ENCODE data around the gene KATNAL1. TPM values are rescaled to one million over a fixed set of nuclear protein-coding genes. Genes with fewer than 3 reads are reported as not detected.
"Not testable (repeated sequence)": the region's sequence is repeated elsewhere in the genome, so short reads cannot be mapped to it uniquely, and the experiment has no call there.

KATNAL1 gene
- polyA plus RNA-seq, 3 donors, result 0.49 to 1.2 (median 1.0) TPM

DNA sequence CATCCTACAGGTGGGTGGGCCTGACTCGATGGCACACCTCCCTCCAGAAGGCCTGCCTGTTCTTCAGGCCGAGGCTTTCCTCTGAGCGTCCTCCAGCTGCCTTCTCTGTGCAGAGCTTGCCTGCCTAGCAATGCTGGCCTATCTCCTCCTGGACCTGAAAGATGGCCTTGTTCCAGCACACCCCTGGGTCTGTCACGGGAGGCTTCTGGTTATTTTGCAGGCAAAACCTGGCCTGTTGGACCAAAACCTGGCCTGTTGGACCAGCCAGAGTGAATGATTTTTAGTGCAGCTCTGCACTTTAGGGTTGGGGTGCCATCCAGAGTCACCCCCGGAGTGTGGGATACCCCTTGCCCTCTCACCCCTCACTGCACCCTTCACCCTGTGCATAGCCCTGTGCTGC, 128.4 kb downstream of the KATNAL1 start:
- Histone ChIP-seq H3K4me1 (ENCODE audit: control insufficient read depth in 1 of 2, insufficient read depth in 2 of 2, low read length in 2 of 2) (no peaks in the 10 kb centered on the region), H3K4me2 (replicated peaks; ENCODE audit: extremely low read depth, low read length, poor library complexity, severe bottlenecking) (no peak overlapping the region), H3K27ac (ENCODE audit: low read depth in 1 of 2, low read length in 2 of 2) (no peak overlapping the region), H4K20me1 (ENCODE audit: insufficient read depth, low read length) (no peaks in the 10 kb centered on the region), H3K36me3 (replicated peaks in 1 of 2; ENCODE audit: control insufficient read depth in 1 of 2, insufficient read depth in 2 of 2, low read length in 2 of 2) (no peaks in the 10 kb centered on the region), H3K9me3 (replicated peaks in 1 of 2; ENCODE audit: control insufficient read depth in 1 of 2, insufficient read depth in 1 of 2, low read length in 2 of 2) (no peaks in the 10 kb centered on the region), H2AFZ (ENCODE audit: insufficient read depth, low read depth, low read length, poor library complexity, severe bottlenecking) (no peak overlapping the region), H3K27me3 (ENCODE audit: control insufficient read depth in 2 of 2, insufficient read depth in 2 of 2, low read length in 2 of 2) (no peaks in the 10 kb centered on the region), H3K9ac (ENCODE audit: insufficient read depth, low read length, poor library complexity, severe bottlenecking) (no peak overlapping the region), H3K4me3 (replicated peaks in 1 of 3; ENCODE audit: low read depth in 2 of 3, low read length in 3 of 3) (no peak overlapping the region), H3K79me2 (ENCODE audit: insufficient read depth, low read length) (no peaks in the 10 kb centered on the region)
- Mint-ChIP-seq H3K4me3 (no peak overlapping the region), H3K9me3 (peaks cover 0 to 2% (median 0%) of the 10 kb centered on the region in 7 donors), H3K27ac (no peak overlapping the region), H3K4me1 (peaks cover 7% of the 10 kb centered on the region), H3K36me3 (no peaks in the 10 kb centered on the region), H3K27me3 (ENCODE audit: low read depth in 3 of 3) (peaks cover 0 to 3% (median 0%) of the 10 kb centered on the region in 3 donors)
- 93% methylated on average over 5 of the region's 5 CpGs for WGBS (ENCODE audit: insufficient coverage)
- intact Hi-C loops (cut with micrococcal nuclease), result no loop called here
- TF ChIP-seq, protein P1, sequence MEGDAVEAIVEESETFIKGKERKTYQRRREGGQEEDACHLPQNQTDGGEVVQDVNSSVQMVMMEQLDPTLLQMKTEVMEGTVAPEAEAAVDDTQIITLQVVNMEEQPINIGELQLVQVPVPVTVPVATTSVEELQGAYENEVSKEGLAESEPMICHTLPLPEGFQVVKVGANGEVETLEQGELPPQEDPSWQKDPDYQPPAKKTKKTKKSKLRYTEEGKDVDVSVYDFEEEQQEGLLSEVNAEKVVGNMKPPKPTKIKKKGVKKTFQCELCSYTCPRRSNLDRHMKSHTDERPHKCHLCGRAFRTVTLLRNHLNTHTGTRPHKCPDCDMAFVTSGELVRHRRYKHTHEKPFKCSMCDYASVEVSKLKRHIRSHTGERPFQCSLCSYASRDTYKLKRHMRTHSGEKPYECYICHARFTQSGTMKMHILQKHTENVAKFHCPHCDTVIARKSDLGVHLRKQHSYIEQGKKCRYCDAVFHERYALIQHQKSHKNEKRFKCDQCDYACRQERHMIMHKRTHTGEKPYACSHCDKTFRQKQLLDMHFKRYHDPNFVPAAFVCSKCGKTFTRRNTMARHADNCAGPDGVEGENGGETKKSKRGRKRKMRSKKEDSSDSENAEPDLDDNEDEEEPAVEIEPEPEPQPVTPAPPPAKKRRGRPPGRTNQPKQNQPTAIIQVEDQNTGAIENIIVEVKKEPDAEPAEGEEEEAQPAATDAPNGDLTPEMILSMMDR (IDR thresholded peaks at IDR 0.05), result no peak
- no peak for DNase-seq

DNA sequence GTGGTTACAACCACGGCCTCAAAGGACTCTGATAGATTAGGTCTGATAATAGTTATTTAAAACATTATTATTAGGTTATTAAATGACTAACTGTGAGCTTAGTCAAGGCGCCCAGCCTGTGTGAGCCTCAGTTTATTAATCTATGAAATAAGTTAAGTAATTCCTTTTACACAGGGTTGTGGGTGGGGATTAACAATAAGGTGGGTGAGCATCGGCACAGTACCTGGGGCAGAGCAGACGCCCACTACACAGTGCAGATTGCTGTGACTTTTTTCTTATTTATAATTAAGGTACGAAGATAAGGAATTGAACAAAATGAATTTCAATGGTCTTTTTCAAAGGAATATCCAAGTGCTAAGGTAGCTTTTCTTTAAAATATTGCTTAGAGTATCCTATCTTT, 132.2 kb downstream of the KATNAL1 start:
- no peak for DNase-seq
- no peak overlapping the region for H3K4me2 ChIP-seq (replicated peaks; ENCODE audit: extremely low read depth, low read length, poor library complexity, severe bottlenecking)
- no peaks in the 10 kb centered on the region for H3K9me3 ChIP-seq (replicated peaks in 1 of 2; ENCODE audit: control insufficient read depth in 1 of 2, insufficient read depth in 1 of 2, low read length in 2 of 2)
- Mint-ChIP-seq H3K4me3 (no peak overlapping the region), H3K27ac (no peak overlapping the region), H3K36me3 (no peaks in the 10 kb centered on the region), H3K27me3 (ENCODE audit: low read depth in 3 of 3) (peaks cover 0 to 3% (median 2%) of the 10 kb centered on the region in 3 donors), H3K4me1 (peaks cover 12% of the 10 kb centered on the region), H3K9me3 (peaks cover 0 to 3% (median 0%) of the 10 kb centered on the region in 7 donors)
- no peaks in the 10 kb centered on the region for H3K27me3 ChIP-seq (ENCODE audit: control insufficient read depth in 2 of 2, insufficient read depth in 2 of 2, low read length in 2 of 2)
- H3K27ac ChIP-seq (ENCODE audit: low read depth in 1 of 2, low read length in 2 of 2), result no peak overlapping the region
- no peaks in the 10 kb centered on the region for H4K20me1 ChIP-seq (ENCODE audit: insufficient read depth, low read length)
- WGBS (ENCODE audit: insufficient coverage), result no CpG with 5 or more reads among the region's 5 CpGs
- H3K36me3 ChIP-seq (replicated peaks in 1 of 2; ENCODE audit: control insufficient read depth in 1 of 2, insufficient read depth in 2 of 2, low read length in 2 of 2), result no peaks in the 10 kb centered on the region
- no peak overlapping the region for H3K9ac ChIP-seq (ENCODE audit: insufficient read depth, low read length, poor library complexity, severe bottlenecking)
- H3K4me1 ChIP-seq (ENCODE audit: control insufficient read depth in 1 of 2, insufficient read depth in 2 of 2, low read length in 2 of 2), result peaks cover 0 to 7% of the 10 kb centered on the region in 2 donors
- intact Hi-C loops (cut with micrococcal nuclease), result no loop called here
- no peak overlapping the region for H2AFZ ChIP-seq (ENCODE audit: insufficient read depth, low read depth, low read length, poor library complexity, severe bottlenecking)
- no peak overlapping the region for H3K4me3 ChIP-seq (replicated peaks in 1 of 3; ENCODE audit: low read depth in 2 of 3, low read length in 3 of 3)
- TF ChIP-seq, protein P1 (IDR thresholded peaks at IDR 0.05), result no peak
- no peaks in the 10 kb centered on the region for H3K79me2 ChIP-seq (ENCODE audit: insufficient read depth, low read length)

DNA sequence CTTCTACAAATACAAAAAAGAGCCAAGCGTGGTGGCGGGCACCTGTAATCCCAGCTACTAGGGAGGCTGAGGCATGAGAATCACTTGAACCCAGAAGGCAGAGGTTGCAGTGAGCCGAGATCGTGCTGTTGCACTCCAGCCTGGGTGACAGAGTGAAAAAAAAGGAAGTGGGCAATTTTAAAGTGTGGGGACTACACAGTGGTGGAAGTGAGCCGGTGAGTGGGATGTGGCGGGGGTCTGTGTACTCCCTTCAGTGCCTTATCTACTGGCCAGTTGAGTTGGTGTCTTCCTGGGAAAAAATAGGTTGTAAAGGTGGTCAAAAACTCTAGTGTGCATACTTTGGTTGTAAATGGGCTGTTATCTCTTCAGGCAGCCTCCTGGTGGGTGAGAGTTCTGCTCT, 133.1 kb downstream of the KATNAL1 start:
- H3K9me3 ChIP-seq (replicated peaks in 1 of 2; ENCODE audit: control insufficient read depth in 1 of 2, insufficient read depth in 1 of 2, low read length in 2 of 2); H3K79me2 ChIP-seq (ENCODE audit: insufficient read depth, low read length); H3K36me3 ChIP-seq (replicated peaks in 1 of 2; ENCODE audit: control insufficient read depth in 1 of 2, insufficient read depth in 2 of 2, low read length in 2 of 2); H3K9me3 Mint-ChIP-seq; H3K4me1 ChIP-seq (ENCODE audit: control insufficient read depth in 1 of 2, insufficient read depth in 2 of 2, low read length in 2 of 2); H4K20me1 ChIP-seq (ENCODE audit: insufficient read depth, low read length); H3K9ac ChIP-seq (ENCODE audit: insufficient read depth, low read length, poor library complexity, severe bottlenecking); H3K27ac ChIP-seq (ENCODE audit: low read depth in 1 of 2, low read length in 2 of 2); H3K4me2 ChIP-seq (replicated peaks; ENCODE audit: extremely low read depth, low read length, poor library complexity, severe bottlenecking); H3K27me3 Mint-ChIP-seq (ENCODE audit: low read depth in 3 of 3); H3K27ac Mint-ChIP-seq; intact Hi-C loops (cut with micrococcal nuclease); H3K36me3 Mint-ChIP-seq; H2AFZ ChIP-seq (ENCODE audit: insufficient read depth, low read depth, low read length, poor library complexity, severe bottlenecking); H3K4me3 ChIP-seq (replicated peaks in 1 of 3; ENCODE audit: low read depth in 2 of 3, low read length in 3 of 3); H3K4me3 Mint-ChIP-seq; H3K27me3 ChIP-seq (ENCODE audit: control insufficient read depth in 2 of 2, insufficient read depth in 2 of 2, low read length in 2 of 2); DNase-seq: not testable (repeated sequence)
- H3K4me1 Mint-ChIP-seq, result peaks cover 12% of the 10 kb centered on the region
- WGBS (ENCODE audit: insufficient coverage), result 15% methylated on average over 4 of the region's 6 CpGs

All from CD14-positive monocyte (primary cell).